Muscle of leg (tissue), 11 donors: ENCODE measurements around the gene WWP2. TPM values are rescaled to one million over a fixed set of nuclear protein-coding genes. Genes with fewer than 3 reads are reported as not detected.
"Not testable (repeated sequence)": the region's sequence is repeated elsewhere in the genome, so short reads cannot be mapped to it uniquely, and the experiment has no call there.

Source experiments
- DNase-seq: peaks from one replicate; pipeline ENCODE4 v3.0.0; 2013
- H3K27ac ChIP-seq: one replicate; pipeline ENCODE4 v1.5.1; 2013; ENCODE audit warnings: mild to moderate bottlenecking, low read length, control low read depth
- H3K27me3 ChIP-seq: one replicate; pipeline ENCODE4 v1.6.1; 2013; ENCODE audit warnings: low read length; ENCODE audit not compliant: control insufficient read depth, insufficient read depth
- H3K36me3 ChIP-seq: one replicate; pipeline ENCODE4 v1.6.1; 2013; ENCODE audit warnings: low read length; ENCODE audit not compliant: control insufficient read depth, insufficient read depth
- H3K4me1 ChIP-seq: one replicate; pipeline ENCODE4 v1.6.1; 2013; ENCODE audit warnings: low read length; ENCODE audit not compliant: control insufficient read depth, insufficient read depth
- H3K4me3 ChIP-seq: one replicate; pipeline ENCODE4 v1.5.1; 2013; ENCODE audit warnings: low read length, control low read depth
- H3K9me3 ChIP-seq: replicated peaks from 2 replicates; pipeline ENCODE4 v1.6.1; 2013; ENCODE audit warnings: low read depth, low read length; ENCODE audit not compliant: control insufficient read depth
- whole genome bisulfite sequencing: methylation state at CpG from one replicate; pipeline ENCODE4 v1.1.5; 2013; ENCODE audit warnings: missing lambda C conversion rate; ENCODE audit not compliant: insufficient coverage; 5-methylcytosine and 5-hydroxymethylcytosine counted together
- polyA plus RNA-seq, 8 donors: library from polyadenylated mRNA; unstranded; fragments of 120-200 nt; gene quantifications; one replicate each; pipeline versions ENCODE4 v1.2.1 to v1.2.3, GENCODE V29; 2013; ENCODE audit warnings: inconsistent platforms in 1 of 8, low replicate concordance in 1 of 8; ENCODE audit not compliant: insufficient read length in 8 of 8, insufficient read depth in 1 of 8
- total RNA-seq: library from RNA; stranded (reverse); fragments of 120-200 nt; gene quantifications from one replicate; pipeline ENCODE4 v1.2.4, GENCODE V29; 2013

Gene WWP2
- total and polyA plus RNA-seq, 9 donors, result 14.3 to 19.7 (median 16.9) TPM

DNA sequence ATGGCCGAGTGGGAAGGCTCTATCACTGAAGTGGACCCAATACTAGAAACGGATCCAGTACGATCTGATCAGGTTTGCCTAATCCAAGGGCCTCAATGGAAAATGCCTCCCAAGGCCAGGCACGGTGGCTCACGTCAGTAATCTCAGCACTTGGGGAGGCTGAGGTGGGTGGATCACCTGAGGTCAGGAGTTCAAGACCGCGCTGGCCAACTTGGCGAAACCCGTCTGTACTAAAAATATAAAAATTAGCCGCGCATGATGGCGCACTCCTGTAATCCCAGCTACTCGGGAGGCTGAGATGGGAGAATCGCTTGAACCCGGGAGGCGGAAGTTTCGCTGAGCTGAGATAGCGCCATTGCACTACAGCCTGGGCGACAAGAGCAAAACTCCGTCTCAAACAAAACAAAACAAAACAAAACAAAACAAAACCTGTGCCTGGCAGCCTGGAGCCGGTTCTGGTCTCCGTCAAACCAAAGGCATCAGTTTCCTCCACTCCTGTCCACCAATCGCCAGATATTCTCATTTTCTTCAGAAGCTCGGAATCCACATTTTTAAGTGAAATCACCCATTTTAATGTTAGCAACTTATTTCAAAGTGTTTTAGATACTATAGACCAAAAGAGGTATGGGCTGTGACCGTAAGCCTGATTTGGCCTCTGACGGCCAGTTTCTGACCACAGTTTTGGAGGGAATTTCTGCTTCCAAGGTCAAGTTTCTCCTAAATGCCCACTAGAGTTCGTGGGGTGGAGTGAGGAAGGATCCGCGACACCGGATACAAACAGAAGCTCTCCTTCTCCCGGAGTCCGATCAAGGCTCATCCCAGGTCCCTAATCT lies 36.4 kb upstream of the WWP2 start:
- H3K4me1 ChIP-seq, result peaks cover 17% of the 10 kb centered on the region
- peak overlapping the region; percentile 40 for H3K27ac ChIP-seq
- peak overlapping the region; percentile 54 for H3K4me3 ChIP-seq
- 82% methylated on average over 18 of the region's 32 CpGs for WGBS
- no peaks in the 10 kb centered on the region for H3K27me3 ChIP-seq
- no peaks in the 10 kb centered on the region for H3K9me3 ChIP-seq
- DNase-seq, result no peak
- H3K36me3 ChIP-seq, result no peaks in the 10 kb centered on the region

GRCh38 chr16:69726313-69727060 lies 35.6 kb upstream of the WWP2 start, which contains the start of gene NQO1:
TSS of gene NQO1 (minus strand) at chr16:69726560. CDS start at chr16:69726439, 121 bp downstream.
- Histone ChIP-seq H3K4me3 (peak within 1 kb of the TSS; percentile 54), H3K4me1 (peaks cover 17% of the 10 kb centered on the region), H3K27ac (peak within 1 kb of the TSS; percentile 40), H3K27me3 (no peaks in the 10 kb centered on the region), H3K36me3 (no peaks in the 10 kb centered on the region), H3K9me3 (no peaks in the 10 kb centered on the region)
- WGBS, result 1% methylated on average over 27 of the region's 31 CpGs
- peak; percentile 90 for DNase-seq

- no peaks in the 10 kb centered on the region for H3K27me3 ChIP-seq
- no peaks in the 10 kb centered on the region for H3K36me3 ChIP-seq
- WGBS, result 72% methylated on average over 5 of the region's 5 CpGs
- DNase-seq, result no peak
- H3K9me3 ChIP-seq, result no peaks in the 10 kb centered on the region
- H3K4me3 ChIP-seq, result no peak overlapping the region
- peaks cover 17% of the 10 kb centered on the region for H3K4me1 ChIP-seq
- H3K27ac ChIP-seq, result no peak overlapping the region
These were observed 34.2 kb upstream of the WWP2 start for GRCh38 chr16:69727916-69728270.

DNA sequence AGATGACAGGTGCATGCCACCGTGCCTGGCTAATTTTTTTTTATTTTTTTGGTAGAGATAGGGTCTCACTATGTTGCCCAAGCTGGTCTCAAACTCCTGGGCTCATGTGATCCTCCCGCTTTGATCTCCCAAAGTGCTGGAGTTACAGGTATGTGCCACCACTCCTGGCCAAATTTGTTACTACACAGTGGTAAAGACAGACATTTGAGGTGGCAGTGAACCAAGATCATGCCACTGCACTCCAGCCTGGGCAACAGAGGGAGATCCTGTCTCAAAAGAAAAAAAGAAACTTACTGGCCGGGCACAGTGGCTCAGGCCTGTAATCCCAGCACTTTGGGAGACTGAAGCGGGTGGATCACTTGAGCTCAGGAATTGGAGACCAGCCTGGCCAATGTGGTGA lies 33.1 kb upstream of the WWP2 start:
- not testable (repeated sequence) for H3K4me3 ChIP-seq, H3K27me3 ChIP-seq, H3K36me3 ChIP-seq, H3K9me3 ChIP-seq, DNase-seq, H3K27ac ChIP-seq
- peaks cover 17% of the 10 kb centered on the region for H3K4me1 ChIP-seq
- WGBS, result 79% methylated on average over 3 of the region's 4 CpGs

DNA sequence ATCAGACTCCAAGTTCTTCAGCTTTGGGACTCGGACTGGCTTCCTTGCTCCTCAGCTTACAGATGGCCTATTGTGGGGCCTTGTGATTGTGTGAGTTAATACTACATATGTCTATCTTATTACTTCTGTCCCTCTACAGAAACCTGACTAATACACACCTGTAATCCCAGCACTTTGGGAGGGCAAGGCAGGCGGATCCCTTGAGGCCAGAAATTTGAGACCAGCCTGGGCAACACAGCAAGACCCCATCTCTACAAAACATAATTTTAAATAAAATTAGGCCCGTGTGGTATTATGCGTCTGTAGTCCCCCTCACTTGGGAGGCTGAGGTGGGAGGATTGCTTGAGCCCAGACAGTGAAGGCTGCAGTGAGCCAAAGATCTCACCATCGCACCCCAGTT lies 30.9 kb upstream of the WWP2 start:
- H3K36me3 ChIP-seq, H3K27ac ChIP-seq, H3K27me3 ChIP-seq, H3K4me3 ChIP-seq, H3K9me3 ChIP-seq, DNase-seq: not testable (repeated sequence)
- H3K4me1 ChIP-seq, result peaks cover 11% of the 10 kb centered on the region
- 100% methylated on average over 1 of the region's 5 CpGs for WGBS

GRCh38 chr16:69732101-69732500 lies 30.0 kb upstream of the WWP2 start:
- H3K27me3 ChIP-seq, result no peaks in the 10 kb centered on the region
- H3K9me3 ChIP-seq, result no peaks in the 10 kb centered on the region
- peaks cover 4% of the 10 kb centered on the region for H3K4me1 ChIP-seq
- DNase-seq, result no peak
- H3K36me3 ChIP-seq, result no peaks in the 10 kb centered on the region
- H3K4me3 ChIP-seq, result no peak overlapping the region
- no peak overlapping the region for H3K27ac ChIP-seq
- 92% methylated on average over 6 of the region's 6 CpGs for WGBS

DNA sequence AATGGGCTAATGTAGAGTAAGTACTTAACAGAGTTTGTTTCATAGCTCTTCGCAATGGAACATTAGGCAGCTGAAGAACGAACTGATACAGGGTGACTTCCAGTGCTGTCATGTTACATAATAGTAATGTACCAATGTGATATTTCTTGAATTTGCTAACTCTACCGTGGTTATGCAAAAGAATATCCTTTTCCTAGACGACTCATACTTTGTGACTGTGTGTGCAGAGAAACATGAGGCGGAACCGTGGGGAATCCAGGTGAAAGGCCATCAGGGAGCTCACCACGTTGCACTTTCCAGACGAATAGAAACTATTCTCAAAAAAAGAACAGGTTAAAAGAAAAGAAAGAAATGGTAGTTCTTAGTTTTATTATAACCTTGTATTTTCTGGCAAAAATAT lies 20.6 kb upstream of the WWP2 start:
- DNase-seq, result no peak
- Histone ChIP-seq H3K36me3 (peaks cover 61% of the 10 kb centered on the region), H3K9me3 (no peaks in the 10 kb centered on the region), H3K27ac (no peak overlapping the region), H3K27me3 (no peaks in the 10 kb centered on the region), H3K4me1 (no peaks in the 10 kb centered on the region), H3K4me3 (no peak overlapping the region)
- WGBS, result 67% methylated on average over 1 of the region's 8 CpGs

GRCh38 chr16:69741951-69742904 lies 19.9 kb upstream of the WWP2 start:
- DNase-seq, result peak; percentile 51

GRCh38 chr16:69744363-69745231 lies 17.5 kb upstream of the WWP2 start:
- Histone ChIP-seq H3K27ac (no peak overlapping the region), H3K4me1 (no peaks in the 10 kb centered on the region), H3K36me3 (peaks cover 82% of the 10 kb centered on the region), H3K27me3 (no peaks in the 10 kb centered on the region), H3K9me3 (no peaks in the 10 kb centered on the region), H3K4me3 (no peak overlapping the region)
- WGBS, result 94% methylated on average over 29 of the region's 35 CpGs
- DNase-seq, result no peak

More at GRCh38 chr16:69741951-69742904, 19.9 kb upstream of the WWP2 start:
- Histone ChIP-seq H3K4me3 (no peak overlapping the region), H3K27me3 (no peaks in the 10 kb centered on the region), H3K4me1 (no peaks in the 10 kb centered on the region), H3K36me3 (peaks cover 63% of the 10 kb centered on the region), H3K9me3 (no peaks in the 10 kb centered on the region), H3K27ac (no peak overlapping the region)
- WGBS, result 69% methylated on average over 22 of the region's 41 CpGs
